Suprapubic skin (tissue), 4 donors: ENCODE results near the gene RBPMS2.

ENCODE experiments used
- CTCF ChIP-seq, 2 donors: fragments of 200-600 bp in 1 of 2; fragments of 450-650 bp in 1 of 2; sonication (generic) in 1 of 2; IDR thresholded peaks; one replicate each; pipeline ENCODE4 v1.5.1; 2016 to 2019; ENCODE audit warnings: antibody characterized with exemption in 2 of 2, mild to moderate bottlenecking in 1 of 2, moderate library complexity in 1 of 2
- POLR2A ChIP-seq, 2 donors: fragments of 450-650 bp; IDR thresholded peaks; one replicate each; pipeline ENCODE4 v1.6.1; 2017; ENCODE audit warnings: antibody characterized with exemption in 2 of 2, mild to moderate bottlenecking in 2 of 2, moderate library complexity in 2 of 2
- POLR2AphosphoS5 ChIP-seq, 3 donors: sonication (generic); formaldehyde crosslinking; IDR thresholded peaks; one replicate each; pipeline ENCODE4 v1.6.1; 2017; ENCODE audit warnings: antibody characterized with exemption in 3 of 3

GRCh38 chr15:64761156-64761555 is 14.2 kb downstream of the RBPMS2 start:
- TF ChIP-seq CTCF (IDR thresholded peaks at IDR 0.05) = no peak
- no peak for TF ChIP-seq POLR2A (IDR thresholded peaks at IDR 0.05)
- no peak for TF ChIP-seq POLR2AphosphoS5 (IDR thresholded peaks at IDR 0.05)
